ENCODE results near the gene HTR4.
"Not testable (repeated sequence)": the region's sequence is repeated elsewhere in the genome, so short reads cannot be mapped to it uniquely, and the experiment has no call there.

HTR4 gene

GRCh38 chr5:148653836-148654781 is at the start of gene HTR4:
HTR4 (minus strand) TSS chr5:148654527; CDS start chr5:148637014, 17,513 bp downstream.
- DNase-seq (ENCODE audit: low read depth): no peak

- DNase-seq (ENCODE audit: low read depth): no peak
These were observed 47.8 kb upstream of the HTR4 start for GRCh38 chr5:148702019-148702596.

GRCh38 chr5:148699028-148699427 is 44.7 kb upstream of the HTR4 start:
- DNase-seq (ENCODE audit: low read depth): no peak

GRCh38 chr5:148697809-148698196 is 43.5 kb upstream of the HTR4 start:
- DNase-seq (ENCODE audit: low read depth): no peak

GRCh38 chr5:148697180-148697808 is 43.0 kb upstream of the HTR4 start:
- DNase-seq (ENCODE audit: low read depth): peak; percentile 2

GRCh38 chr5:148696187-148697036 is 42.1 kb upstream of the HTR4 start:
- no peak for DNase-seq (ENCODE audit: low read depth)

- DNase-seq (ENCODE audit: low read depth): no peak
These were observed 36.6 kb upstream of the HTR4 start for GRCh38 chr5:148690945-148691344.

GRCh38 chr5:148688787-148689186 is 34.5 kb upstream of the HTR4 start:
- DNase-seq (ENCODE audit: low read depth): no peak

GRCh38 chr5:148687871-148688270 is 33.5 kb upstream of the HTR4 start:
- DNase-seq (ENCODE audit: low read depth): no peak

GRCh38 chr5:148687427-148687826 is 33.1 kb upstream of the HTR4 start:
- DNase-seq (ENCODE audit: low read depth): peak; percentile 55

- DNase-seq (ENCODE audit: low read depth): no peak
These were observed 32.3 kb upstream of the HTR4 start for GRCh38 chr5:148686660-148687059.

GRCh38 chr5:148685520-148686134 is 31.3 kb upstream of the HTR4 start:
- DNase-seq (ENCODE audit: low read depth): no peak

GRCh38 chr5:148684528-148684927 is 30.2 kb upstream of the HTR4 start:
- no peak for DNase-seq (ENCODE audit: low read depth)

GRCh38 chr5:148683651-148684050 is 29.3 kb upstream of the HTR4 start:
- no peak for DNase-seq (ENCODE audit: low read depth)

- DNase-seq (ENCODE audit: low read depth): no peak
These were observed 28.0 kb upstream of the HTR4 start for GRCh38 chr5:148682058-148683026.

- DNase-seq (ENCODE audit: low read depth): no peak
These were observed 27.1 kb upstream of the HTR4 start for GRCh38 chr5:148681157-148682057.

GRCh38 chr5:148673704-148674103 is 19.4 kb upstream of the HTR4 start:
- DNase-seq (ENCODE audit: low read depth): not testable (repeated sequence)

GRCh38 chr5:148666353-148666752 is 12.0 kb upstream of the HTR4 start:
- DNase-seq (ENCODE audit: low read depth): no peak

GRCh38 chr5:148665431-148665830 is 11.1 kb upstream of the HTR4 start:
- no peak for DNase-seq (ENCODE audit: low read depth)
